ENCODE measurements around the gene KCNJ12.
"Not testable (repeated sequence)": the region's sequence is repeated elsewhere in the genome, so short reads cannot be mapped to it uniquely, and the experiment has no call there.

KCNJ12 gene

DNA sequence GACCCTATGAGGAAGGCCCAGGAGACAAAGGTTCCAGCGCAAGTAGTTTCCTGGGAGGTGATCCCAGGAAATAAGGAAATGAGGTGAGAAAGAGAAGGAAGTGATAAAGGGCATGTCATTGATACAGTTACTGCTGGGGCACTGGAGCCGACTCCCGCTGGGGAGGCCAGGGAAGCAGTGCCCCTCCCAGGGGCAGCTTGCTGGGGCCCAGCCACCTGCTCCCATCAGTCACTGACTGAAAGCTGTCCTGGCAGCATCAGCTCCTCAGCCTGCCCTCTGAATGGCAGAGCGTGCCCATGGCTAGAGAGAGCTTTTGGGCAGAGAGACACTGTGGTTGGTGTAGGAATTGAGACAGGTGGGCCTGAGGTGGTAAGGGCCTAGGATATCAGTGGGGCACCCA, 33.2 kb downstream of the KCNJ12 start:
- not testable (repeated sequence) for DNase-seq

DNA sequence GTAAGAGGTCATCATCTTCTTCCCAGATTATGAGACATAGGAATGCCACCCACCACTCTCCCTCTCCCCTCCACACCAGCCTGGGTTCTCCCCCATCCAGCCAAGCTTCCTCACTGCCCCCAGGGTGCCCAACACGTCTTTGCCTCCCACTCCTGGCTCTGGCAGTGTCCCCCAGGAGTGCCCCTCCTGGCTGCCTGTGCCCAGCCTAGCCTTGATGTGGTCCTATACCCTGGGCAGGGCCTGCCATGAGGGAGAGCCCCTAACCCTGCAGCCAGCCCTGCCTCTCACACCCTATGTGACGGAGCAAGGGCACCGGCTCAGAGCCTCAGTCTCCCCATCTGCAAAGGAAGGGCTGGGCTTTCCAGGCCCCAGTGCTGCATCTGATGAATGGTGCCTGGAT, 33.8 kb downstream of the KCNJ12 start:
- DNase-seq, result not testable (repeated sequence)

DNA sequence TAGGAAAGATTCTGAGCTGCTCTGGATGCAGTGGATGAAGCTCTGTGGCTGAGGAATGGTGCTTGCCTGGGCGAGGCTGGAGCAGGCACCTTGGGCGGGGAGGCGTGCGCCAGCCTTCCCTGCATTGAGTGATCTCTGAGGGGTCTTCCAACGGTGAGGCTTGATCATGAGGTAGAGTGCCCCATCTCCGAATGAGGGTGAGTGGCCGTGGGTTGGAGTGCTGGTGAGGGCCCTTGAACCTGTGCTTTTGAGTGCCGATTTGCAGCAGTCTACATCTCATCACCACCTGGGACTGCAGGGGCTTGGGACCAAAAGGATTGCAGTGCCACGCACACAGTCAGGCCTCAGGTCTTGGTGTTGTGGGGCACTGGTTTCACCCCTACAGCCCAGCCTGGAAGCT, 34.2 kb downstream of the KCNJ12 start:
- not testable (repeated sequence) for DNase-seq

DNA sequence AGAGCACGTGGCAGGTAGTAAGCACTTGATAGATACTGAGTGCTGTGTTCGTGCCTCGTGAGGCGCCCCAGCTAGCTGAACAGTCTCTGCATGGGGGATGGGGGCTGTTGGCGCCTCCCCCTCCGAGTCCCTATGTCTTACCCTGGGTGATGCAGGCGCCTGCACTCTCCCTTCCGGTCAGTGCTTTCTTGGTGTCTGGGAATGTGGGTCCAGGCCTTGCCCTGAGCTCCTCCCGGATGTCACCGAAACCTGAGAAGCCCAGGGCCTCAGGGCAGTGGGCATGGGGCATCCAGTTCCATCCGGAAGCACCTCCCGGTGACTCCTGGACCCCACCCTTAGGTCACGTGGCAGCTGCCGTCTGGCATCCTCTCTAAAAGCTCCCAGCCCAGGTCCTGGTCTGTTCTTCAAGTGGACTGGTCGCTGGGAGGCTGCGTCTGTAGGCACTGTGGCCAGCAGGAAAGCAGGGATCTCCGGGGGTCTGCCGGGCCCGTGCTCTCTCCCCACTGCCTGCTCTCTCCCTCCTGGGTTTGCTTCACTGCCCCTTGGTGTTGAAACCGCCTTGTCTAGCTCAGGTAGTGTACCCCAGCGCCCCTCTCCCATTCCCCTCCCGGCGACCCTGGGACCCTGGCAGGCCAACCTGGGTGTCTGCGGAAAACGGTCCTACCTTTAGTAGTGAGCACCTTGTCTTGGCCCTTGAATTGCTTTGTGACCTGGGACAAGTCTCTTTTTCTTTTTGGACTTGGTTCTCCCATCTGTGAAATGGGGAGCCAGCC, 34.9 kb downstream of the KCNJ12 start:
- peak; percentile 16 for DNase-seq

DNA sequence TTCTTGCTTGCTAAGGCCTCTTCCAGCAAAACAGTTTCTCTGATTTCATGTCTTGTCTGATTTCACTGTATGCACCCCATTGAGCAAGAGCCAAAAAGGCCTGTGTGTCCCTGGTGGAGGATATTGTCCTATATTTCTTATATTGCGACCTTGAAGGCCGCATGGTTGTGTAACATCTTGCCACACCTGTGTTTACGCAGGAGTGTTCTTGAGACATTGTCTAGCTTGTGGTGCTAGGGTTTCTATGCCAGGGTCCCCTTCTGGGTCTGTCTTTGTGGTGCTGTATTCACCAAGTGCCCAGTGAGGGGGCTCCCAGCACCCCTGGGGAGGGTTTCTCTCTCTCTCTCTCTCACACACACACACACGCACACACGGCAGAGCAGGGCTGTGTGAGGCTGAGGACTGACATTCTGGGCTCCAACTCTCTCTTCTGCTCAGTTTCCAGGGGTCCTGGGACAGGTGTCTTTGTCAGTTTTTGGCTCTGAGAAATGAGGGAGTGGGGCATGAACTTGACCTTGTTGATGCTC, 35.6 kb downstream of the KCNJ12 start:
- not testable (repeated sequence) for DNase-seq

DNA sequence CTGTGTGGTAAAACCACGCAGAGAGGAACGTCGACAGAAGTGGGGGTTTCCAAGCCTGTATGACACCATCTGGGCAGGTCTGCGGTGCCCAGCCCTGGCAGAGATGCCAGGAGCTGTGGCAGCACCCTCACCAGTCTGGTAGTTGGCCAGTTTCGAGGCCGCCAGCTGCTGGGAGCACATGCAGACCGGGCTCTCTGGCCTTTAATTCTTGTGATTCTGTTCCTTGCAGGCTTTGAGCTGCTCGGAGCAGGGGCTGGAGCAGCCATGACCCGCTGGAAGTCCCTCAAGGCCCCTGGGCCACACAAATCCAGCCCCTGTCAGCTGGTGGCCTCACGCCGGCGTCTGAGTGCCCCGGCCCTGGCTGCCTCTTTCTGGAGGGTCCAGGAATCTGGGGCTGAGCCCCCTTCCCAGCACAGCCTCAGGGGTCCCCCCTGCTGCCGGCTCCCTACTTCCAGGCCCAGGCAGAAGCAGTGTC, 36.1 kb downstream of the KCNJ12 start:
- not testable (repeated sequence) for DNase-seq

DNA sequence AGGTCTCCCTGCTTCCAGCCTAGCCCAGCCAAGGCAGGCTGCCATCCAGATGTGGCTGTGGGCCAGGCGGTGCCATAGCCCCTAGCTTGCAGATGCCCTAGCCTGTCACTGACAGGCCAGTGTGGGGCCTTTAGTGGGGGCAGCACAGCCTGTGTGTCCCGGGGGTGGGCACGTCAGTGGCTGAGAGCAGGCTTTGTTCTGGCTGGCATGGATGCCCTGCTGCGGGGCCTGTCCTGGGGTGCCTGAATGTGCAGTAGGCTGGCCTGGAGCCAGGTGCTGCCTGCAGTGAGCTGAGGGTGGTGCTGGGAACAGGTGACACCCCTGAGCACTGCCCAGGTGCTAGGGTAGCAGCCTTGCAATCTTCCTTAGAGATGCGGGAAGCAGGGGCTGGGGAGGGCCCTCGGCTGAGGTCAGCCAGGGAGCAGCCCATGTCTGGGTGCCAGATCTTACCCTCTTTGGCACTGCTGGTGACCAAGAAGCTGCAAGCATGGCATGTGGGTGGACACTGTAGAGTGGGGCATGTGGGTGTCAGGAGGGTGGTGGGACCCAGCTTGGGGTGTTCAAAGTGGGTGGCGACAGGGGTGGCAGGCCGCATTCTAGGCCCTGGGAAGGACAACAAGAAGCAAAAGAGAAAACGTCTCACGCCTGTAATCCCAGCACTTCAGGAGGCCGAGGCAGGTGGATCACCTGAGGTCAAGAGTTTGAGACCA, 37.6 kb downstream of the KCNJ12 start:
- DNase-seq, result not testable (repeated sequence)

DNA sequence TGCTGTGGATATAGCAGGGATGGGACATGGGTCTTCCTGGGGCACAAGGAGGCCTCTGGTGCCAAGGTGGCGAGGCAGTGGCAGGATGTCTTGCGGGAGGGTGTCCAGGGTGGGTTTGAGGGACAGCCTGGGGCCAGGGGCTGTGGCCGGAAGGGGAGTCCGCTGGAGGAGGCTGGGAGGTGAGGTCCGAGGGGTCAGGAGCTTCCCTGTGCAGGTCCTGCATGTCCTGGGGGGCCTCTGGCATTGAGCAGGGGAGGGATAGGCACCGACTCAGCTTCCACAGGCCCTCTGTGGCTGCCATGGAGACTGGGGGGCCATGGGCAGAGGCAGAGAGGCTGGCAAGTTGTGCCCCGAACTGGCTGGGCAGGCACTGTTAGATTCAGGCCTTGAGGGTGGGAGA, 38.5 kb downstream of the KCNJ12 start:
- not testable (repeated sequence) for DNase-seq

DNA sequence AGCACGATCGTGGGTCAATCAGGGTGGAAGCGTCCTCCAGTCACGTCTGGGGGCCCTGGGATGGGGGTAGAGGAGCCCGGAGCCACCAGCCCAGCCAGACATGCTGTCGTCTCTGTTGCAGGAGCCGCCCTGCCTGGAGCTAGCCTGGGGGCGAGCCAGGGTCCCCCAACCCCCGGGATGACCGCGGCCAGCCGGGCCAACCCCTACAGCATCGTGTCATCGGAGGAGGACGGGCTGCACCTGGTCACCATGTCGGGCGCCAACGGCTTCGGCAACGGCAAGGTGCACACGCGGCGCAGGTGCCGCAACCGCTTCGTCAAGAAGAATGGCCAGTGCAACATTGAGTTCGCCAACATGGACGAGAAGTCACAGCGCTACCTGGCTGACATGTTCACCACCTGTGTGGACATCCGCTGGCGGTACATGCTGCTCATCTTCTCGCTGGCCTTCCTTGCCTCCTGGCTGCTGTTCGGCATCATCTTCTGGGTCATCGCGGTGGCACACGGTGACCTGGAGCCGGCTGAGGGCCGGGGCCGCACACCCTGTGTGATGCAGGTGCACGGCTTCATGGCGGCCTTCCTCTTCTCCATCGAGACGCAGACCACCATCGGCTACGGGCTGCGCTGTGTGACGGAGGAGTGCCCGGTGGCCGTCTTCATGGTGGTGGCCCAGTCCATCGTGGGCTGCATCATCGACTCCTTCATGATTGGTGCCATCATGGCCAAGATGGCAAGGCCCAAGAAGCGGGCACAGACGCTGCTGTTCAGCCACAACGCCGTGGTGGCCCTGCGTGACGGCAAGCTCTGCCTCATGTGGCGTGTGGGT, 39.2 kb downstream of the KCNJ12 start:
- DNase-seq, result not testable (repeated sequence)

DNA sequence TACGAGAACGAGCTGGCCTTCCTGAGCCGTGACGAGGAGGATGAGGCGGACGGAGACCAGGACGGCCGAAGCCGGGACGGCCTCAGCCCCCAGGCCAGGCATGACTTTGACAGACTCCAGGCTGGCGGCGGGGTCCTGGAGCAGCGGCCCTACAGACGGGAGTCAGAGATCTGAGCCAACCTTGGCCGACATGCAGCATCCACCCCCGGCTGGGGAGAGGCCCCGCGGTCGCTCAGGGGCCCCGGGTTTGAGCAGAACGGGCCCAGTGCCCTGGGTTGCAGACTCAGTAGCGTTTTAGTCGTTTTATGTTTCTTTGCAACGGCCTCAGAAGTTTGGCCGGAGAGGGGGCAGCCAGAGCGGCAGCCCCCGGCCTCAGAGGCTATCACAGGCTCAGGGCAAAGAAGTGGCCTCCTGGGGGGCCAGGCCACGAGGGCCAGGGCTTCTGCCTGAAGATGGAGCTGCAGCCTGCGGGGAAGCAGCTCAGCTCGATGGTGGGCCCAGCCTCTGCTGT, 40.4 kb downstream of the KCNJ12 start:
- not testable (repeated sequence) for DNase-seq

DNA sequence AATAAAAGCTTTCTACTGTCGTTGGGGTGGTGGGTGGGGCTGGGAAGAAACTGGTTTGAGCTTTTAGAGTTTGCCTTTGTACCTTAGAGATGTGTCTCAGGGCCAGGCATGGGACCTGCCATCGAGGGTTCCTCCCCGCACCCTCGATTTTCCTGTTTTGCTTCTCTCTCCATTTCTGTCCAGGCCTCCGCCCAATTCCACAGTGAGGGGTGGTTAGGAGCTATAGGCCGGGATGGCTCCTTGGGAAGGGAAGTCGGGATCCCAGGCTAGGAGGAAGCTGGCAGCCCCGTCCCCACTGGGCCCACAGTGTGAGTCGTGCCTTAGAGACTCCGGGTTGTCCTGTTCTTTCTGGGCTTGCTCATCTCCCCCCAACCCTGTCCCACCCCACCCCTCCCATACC, 41.2 kb downstream of the KCNJ12 start:
- DNase-seq, result not testable (repeated sequence)

DNA sequence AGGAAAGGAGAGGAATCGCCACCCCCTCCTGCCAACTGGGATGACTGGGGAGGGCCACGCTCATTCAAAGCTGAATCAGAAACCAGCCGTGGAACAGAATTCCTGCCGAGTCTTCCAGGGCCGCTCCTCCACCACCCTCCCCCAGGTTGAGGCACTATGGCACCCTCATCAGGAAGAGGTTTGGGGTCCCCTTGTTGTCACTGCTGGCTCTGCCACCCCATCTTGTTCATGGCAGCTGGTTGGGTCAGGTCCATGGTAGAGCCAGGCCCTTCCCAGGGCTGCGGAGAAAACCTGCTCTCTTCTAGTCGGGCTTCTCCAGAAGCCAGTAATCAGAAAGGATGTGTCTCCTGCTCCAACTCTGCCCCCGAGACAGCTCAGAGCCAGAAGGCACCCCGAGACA, 41.8 kb downstream of the KCNJ12 start:
- DNase-seq, result no peak

DNA sequence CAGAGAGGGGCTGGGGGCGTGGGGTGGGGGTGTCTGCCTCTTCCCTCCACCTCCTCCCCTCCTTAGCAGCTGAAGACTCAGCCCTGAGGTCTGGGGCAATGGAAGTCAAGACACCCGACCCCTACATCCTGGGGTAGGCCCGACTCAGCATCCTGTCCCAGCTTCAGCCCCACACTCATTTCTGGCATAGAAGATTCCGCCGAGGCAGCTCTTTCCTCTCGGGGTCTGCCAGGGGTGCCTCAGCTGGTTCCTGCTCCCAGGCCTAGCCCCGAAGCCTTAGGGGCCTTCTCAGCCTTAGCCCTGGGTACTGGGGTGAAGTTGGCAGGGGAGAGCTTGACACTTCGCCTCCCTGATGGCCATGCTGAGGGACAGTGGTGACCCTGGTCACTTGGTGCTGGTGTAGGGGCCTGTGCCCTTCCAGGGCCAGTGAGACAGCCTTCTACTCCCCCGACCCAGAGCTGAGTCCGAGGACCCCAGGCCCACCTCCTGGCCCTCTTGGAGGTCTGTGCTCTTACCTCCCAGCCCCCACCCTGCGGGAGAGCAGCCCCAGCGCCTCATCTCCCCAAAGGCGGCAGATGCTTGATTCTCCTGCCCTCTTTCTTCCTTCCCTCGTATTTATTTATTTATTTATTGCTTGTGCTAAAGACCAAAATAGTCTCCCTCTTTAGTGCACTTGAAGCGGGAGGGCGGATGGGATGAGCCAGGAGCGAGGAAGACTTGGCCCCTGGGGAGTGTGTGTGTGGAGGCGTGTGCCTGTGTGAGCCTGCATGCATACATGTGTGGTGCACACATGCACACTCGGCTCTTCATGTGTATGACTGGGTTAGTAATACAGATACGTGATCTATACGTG, 42.5 kb downstream of the KCNJ12 start:
- DNase-seq, result no peak

DNA sequence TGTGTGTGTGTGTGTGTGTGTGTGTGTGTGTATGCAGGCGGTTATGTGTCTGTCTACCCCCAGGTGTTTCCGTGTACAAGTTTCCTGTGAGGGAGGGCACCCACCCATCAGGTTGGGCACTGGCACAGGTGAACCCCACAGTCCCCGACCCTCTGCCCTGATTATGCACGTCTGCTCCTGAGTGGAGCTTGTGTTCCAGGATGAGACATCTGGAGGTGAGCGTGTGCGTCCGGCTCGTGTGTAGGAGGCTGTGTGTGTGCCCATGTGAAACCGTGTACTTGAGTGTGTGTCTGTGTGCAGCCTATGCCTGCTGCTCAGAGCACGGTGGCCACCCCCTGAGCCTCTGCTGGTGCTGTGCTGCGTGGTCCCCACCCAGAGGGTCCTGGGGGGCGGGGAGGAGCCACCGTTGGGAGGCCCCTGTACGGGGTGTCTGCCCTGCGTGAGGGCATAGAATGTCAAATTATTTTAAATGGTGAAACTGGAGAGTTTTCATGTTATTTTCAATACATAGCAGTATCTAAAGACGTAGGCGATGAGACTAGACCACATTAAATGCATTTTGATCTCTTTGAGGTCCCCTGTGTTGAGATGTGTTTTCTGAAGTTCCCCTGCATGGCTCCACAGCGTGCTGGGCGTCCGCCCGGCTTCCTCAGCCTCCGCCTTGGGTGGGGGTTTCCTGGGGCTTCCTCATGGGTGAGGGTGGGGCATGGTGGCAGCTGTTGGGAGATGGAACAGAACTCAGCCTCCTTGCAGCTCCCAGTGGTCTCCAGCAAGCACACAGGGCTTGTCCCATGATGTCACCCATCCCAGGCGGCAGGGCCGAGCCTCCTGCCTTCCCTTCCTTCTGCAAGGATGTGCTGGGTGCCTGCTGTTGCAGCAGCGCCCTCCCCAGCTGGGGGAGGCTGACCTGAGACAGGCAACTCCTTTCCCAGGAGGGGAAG, 43.4 kb downstream of the KCNJ12 start:
- DNase-seq, result no peak

DNA sequence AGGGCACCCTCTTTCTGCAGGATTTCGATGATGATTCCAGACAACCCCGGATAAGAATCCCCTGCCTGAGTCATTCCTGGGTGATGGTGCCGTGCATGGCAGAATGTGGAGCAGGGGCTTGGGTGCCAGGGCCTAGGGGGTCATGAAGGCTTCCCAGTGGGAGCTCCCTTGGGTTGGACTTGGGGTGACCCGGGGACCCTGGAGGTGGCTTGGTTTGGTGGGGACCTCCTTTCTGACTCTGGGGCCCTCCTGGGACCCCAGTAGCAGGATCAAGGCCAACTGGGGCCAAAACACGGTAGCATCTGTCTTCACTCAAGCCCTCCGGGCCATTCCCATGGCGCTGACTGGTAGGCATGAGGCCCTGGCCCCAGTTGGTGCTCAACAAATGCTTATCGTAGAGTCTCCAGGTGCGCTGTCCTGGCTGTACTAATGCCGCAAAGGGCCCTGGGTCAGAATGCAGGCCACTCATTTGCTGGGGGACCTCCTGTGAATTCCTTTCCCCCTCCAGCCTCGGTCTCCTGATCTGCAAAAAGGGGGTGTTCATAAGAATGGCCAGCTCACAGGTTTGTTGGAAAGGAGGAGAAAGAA, 44.4 kb downstream of the KCNJ12 start:
- not testable (repeated sequence) for DNase-seq

DNA sequence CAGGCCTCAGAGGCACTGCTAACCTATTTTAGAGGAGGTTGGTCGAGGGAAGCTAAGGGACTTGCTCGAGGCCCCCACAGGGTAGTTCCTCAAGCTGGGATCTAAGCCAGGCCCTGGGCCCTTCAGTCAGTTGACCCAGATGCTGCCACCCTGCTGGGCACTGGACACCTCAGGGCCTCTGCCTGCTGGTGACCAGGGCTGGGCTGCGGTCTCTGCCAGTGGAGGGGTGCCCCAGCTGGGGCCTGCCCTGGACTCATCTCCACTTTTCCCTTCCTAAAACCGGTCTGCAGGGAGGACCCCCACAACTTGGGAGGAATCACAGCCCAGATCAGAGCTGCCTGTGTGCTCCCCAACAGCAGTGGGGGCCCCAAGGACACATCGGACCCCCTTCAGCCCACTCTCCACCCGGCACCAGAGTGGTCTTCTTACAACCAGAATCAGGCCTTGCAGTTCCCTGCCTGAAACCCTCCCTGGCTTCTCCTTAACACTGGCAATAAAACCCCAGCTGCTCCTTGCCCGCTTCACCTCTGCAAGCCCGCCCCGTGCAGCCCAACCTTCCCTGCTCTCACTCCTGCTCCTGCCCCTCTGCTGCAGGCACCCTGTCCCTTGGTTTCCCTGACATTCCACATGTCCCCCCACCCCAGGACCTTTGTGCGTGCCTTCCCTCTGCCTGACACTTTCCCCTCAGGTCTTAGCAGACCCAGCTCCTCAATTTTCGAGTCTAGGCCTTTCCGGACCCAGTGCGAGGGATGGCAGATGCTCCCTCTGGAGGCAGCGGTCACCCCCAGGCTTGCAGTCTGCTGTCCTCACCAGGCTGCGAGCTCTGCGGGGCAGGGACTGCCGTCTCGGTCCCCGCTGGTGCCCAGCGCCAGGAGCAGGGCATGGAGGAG, 45.5 kb downstream of the KCNJ12 start:
- DNase-seq, result not testable (repeated sequence)

DNA sequence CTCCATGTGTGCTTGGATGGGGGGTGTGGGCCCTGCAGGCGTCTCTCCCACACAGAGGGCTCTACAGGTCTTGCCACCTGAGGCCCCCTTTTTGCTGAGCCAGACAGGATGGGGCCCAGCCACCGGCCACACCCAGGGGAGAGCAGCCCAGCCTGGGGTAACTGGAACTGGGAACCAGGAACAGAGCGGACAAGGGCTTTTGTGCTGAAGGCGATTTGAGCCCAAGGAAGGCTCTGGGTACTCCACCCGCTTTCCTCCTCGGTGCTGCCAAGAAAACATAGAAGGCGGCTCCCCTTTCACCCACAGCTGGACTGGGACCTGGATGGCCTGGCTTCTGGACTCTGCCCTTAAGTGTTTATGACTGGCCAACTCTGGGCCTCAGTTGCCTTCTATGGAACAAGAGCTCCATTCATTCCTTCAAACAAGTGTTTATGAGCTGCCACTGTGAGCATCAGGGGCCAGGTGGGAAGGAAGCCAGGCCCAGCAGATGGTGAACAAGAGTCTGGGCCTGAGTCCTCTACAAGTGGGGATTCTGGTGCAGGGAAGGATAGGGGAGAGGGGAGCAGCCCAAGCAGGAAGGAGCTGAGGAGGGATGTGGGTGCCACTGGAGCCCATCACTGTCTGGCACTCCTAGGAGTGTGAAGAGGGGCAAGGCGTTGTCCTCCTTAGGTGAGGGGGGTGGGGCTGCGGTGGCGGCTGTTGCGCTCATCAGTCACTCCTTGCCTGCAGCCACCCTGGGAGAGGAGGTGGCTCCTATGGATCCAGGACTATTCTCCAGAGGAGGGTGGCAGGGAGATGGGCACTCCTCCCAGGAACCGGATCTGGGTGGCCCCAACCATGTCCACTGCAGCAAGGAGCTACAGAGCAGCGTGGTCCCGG, 46.4 kb downstream of the KCNJ12 start:
- not testable (repeated sequence) for DNase-seq

DNA sequence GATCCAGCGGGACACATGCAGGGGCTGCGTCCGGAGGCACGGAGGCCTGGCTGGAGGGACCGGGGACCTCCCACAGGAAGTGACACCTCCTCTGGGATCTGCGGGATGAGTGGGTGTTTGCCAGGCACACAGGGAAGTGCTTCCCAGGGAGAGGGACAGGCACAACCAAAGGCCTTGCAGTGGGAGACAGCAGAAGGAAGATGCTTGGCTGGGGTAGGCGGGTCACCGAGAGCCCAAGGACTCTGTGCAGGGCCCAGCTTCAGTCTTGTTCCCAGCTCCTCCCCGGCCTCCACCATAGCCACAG, 47.0 kb downstream of the KCNJ12 start:
- DNase-seq, result not testable (repeated sequence)

Measured in NCI-H524 treated with DMSO at 0.1 percent for 48 hours (cell line).